ENCODE measurements around the gene TRIM41. TPM values are rescaled to one million over a fixed set of nuclear protein-coding genes. Genes with fewer than 3 reads are reported as not detected.

The TRIM41 gene
- total RNA-seq, 4 donors from 2014 or later, result 17.9 to 23.9 (median 18.7) TPM

- in situ Hi-C loops (cut with MboI; ENCODE audit: low pct_ligation_motif_present in 1 of 4, low pct_unique_long_range_greater_than_20kb in 1 of 4, low sequenced_read_pairs in 3 of 4), result no loop called here
- WGBS, 2 donors (ENCODE audit: low coverage in 1 of 2), result 74 to 93% methylated on average over 3 to 6 of the region's 6 CpGs
- Histone ChIP-seq H3K9me3 (no peaks in the 10 kb centered on the region), H3K36me3 (peaks cover 0 to 17% (median 5%) of the 10 kb centered on the region in 4 donors), H3K27ac (no peak overlapping the region), H3K4me3 (no peak overlapping the region), H3K4me1 (peaks cover 0 to 2% (median 0%) of the 10 kb centered on the region in 4 donors), H3K27me3 (no peaks in the 10 kb centered on the region)
- TF ChIP-seq EP300 (IDR thresholded peaks at IDR 0.05; ENCODE audit: low read depth) (no peak), CTCF (IDR thresholded peaks at IDR 0.05) (no peak), POLR2AphosphoS5 (IDR thresholded peaks at IDR 0.05) (no peak), POLR2A (IDR thresholded peaks at IDR 0.05) (no peak)
- no peak for DNase-seq
- intact Hi-C loops (cut with DNase I; ENCODE audit: low total_unique reads), result no loop called here
Observed at GRCh38 chr5:181230551-181230950, 7.5 kb downstream of the TRIM41 start.

- Histone ChIP-seq H3K4me3 (no peak overlapping the region), H3K27ac (no peak overlapping the region), H3K27me3 (no peaks in the 10 kb centered on the region), H3K4me1 (no peaks in the 10 kb centered on the region), H3K36me3 (peaks cover 0 to 24% (median 9%) of the 10 kb centered on the region in 4 donors), H3K9me3 (no peaks in the 10 kb centered on the region)
- TF ChIP-seq CTCF (IDR thresholded peaks at IDR 0.05) (no peak), POLR2A (IDR thresholded peaks at IDR 0.05) (no peak), EP300 (IDR thresholded peaks at IDR 0.05; ENCODE audit: low read depth) (no peak)
- WGBS, 2 donors (ENCODE audit: low coverage in 1 of 2), result 80 to 83% methylated on average over 1 to 7 of the region's 7 CpGs
- no peak for DNase-seq
- in situ Hi-C loops (cut with MboI; ENCODE audit: low pct_ligation_motif_present in 1 of 4, low pct_unique_long_range_greater_than_20kb in 1 of 4, low sequenced_read_pairs in 3 of 4) (no loop called here), intact Hi-C loops (cut with DNase I; ENCODE audit: low total_unique reads) (no loop called here)
Observed at GRCh38 chr5:181231432-181231831, 8.4 kb downstream of the TRIM41 start.

- DNase-seq, result no peak
- in situ Hi-C loops (cut with MboI; ENCODE audit: low pct_ligation_motif_present in 1 of 4, low pct_unique_long_range_greater_than_20kb in 1 of 4, low sequenced_read_pairs in 3 of 4) (no loop called here), intact Hi-C loops (cut with DNase I; ENCODE audit: low total_unique reads) (no loop called here)
- H3K9me3 ChIP-seq, result no peaks in the 10 kb centered on the region
- H3K27ac ChIP-seq, result no peak overlapping the region
- TF ChIP-seq POLR2A (IDR thresholded peaks at IDR 0.05), result no peak
- TF ChIP-seq CTCF (IDR thresholded peaks at IDR 0.05), result no peak
- TF ChIP-seq POLR2AphosphoS5 (IDR thresholded peaks at IDR 0.05), result no peak
- no peak for TF ChIP-seq EP300 (IDR thresholded peaks at IDR 0.05; ENCODE audit: low read depth)
- no peaks in the 10 kb centered on the region for H3K27me3 ChIP-seq
- no peaks in the 10 kb centered on the region for H3K4me1 ChIP-seq
- H3K36me3 ChIP-seq, result peaks cover 0 to 35% (median 16%) of the 10 kb centered on the region in 4 donors
- no peak overlapping the region for H3K4me3 ChIP-seq
- WGBS, 2 donors (ENCODE audit: low coverage in 1 of 2), result 85% methylated on average over 17 of the region's 18 CpGs; no CpG with 5 or more reads in 1 of the 2 donors
Observed at GRCh38 chr5:181232593-181232992, 9.5 kb downstream of the TRIM41 start.

GRCh38 chr5:181233088-181233800 is 10.2 kb downstream of the TRIM41 start:
- 80 to 90% methylated on average over 9 to 16 of the region's 16 CpGs for WGBS, 2 donors (ENCODE audit: low coverage in 1 of 2)
- H3K4me1 ChIP-seq, result no peaks in the 10 kb centered on the region
- no peak for TF ChIP-seq EP300 (IDR thresholded peaks at IDR 0.05; ENCODE audit: low read depth)
- no peak for TF ChIP-seq POLR2A (IDR thresholded peaks at IDR 0.05)
- no peak for TF ChIP-seq POLR2AphosphoS5 (IDR thresholded peaks at IDR 0.05)
- no peak for TF ChIP-seq CTCF (IDR thresholded peaks at IDR 0.05)
- H3K27ac ChIP-seq, result no peak overlapping the region
- intact Hi-C loops (cut with DNase I; ENCODE audit: low total_unique reads) (no loop called here), in situ Hi-C loops (cut with MboI; ENCODE audit: low pct_ligation_motif_present in 1 of 4, low pct_unique_long_range_greater_than_20kb in 1 of 4, low sequenced_read_pairs in 3 of 4) (no loop called here)
- no peaks in the 10 kb centered on the region for H3K9me3 ChIP-seq
- peaks cover 0 to 41% (median 19%) of the 10 kb centered on the region in 4 donors for H3K36me3 ChIP-seq
- no peaks in the 10 kb centered on the region for H3K27me3 ChIP-seq
- DNase-seq, result no peak
- no peak overlapping the region for H3K4me3 ChIP-seq

Data from transverse colon (tissue), 4 donors.